Epithelial cell of proximal tubule (primary cell): Measurements from ENCODE around the gene ARHGAP19. TPM values are rescaled to one million over a fixed set of nuclear protein-coding genes. Genes with fewer than 3 reads are reported as not detected.

ENCODE experiments used
- DNase-seq: peaks from one replicate; pipeline ENCODE4 v3.0.0-alpha.2; 2011; ENCODE audit warnings: low read depth
- H3K4me3 ChIP-seq: 2 replicates; pipeline ENCODE4 v1.5.1; 2011; ENCODE audit warnings: low read depth, mild to moderate bottlenecking, low read length
- total RNA-seq: library from RNA; depleted of rRNA; stranded (reverse); fragments of >200 nt; gene quantifications from 2 replicates; pipeline ENCODE4 v1.2.3, GENCODE V29; 2015
- TF ChIP-seq, protein P1 (sequence below): conservative IDR thresholded peaks from 2 replicates; pipeline ENCODE4 v1.5.1; 2012; ENCODE audit warnings: low read depth, mild to moderate bottlenecking, low read length

Gene ARHGAP19
- total RNA-seq, 1 donor from 2014 or later, result 8.8 TPM

GRCh38 chr10:97250952-97251351 is 41.5 kb downstream of the ARHGAP19 start:
- no peak overlapping the region for H3K4me3 ChIP-seq
- TF ChIP-seq, protein P1, sequence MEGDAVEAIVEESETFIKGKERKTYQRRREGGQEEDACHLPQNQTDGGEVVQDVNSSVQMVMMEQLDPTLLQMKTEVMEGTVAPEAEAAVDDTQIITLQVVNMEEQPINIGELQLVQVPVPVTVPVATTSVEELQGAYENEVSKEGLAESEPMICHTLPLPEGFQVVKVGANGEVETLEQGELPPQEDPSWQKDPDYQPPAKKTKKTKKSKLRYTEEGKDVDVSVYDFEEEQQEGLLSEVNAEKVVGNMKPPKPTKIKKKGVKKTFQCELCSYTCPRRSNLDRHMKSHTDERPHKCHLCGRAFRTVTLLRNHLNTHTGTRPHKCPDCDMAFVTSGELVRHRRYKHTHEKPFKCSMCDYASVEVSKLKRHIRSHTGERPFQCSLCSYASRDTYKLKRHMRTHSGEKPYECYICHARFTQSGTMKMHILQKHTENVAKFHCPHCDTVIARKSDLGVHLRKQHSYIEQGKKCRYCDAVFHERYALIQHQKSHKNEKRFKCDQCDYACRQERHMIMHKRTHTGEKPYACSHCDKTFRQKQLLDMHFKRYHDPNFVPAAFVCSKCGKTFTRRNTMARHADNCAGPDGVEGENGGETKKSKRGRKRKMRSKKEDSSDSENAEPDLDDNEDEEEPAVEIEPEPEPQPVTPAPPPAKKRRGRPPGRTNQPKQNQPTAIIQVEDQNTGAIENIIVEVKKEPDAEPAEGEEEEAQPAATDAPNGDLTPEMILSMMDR, result no peak
- no peak for DNase-seq

- no peak for DNase-seq
- TF ChIP-seq, protein P1, result no peak
- H3K4me3 ChIP-seq, result no peak overlapping the region
These were observed 48.6 kb downstream of the ARHGAP19 start for GRCh38 chr10:97243836-97244235.

- H3K4me3 ChIP-seq, result no peak overlapping the region
- TF ChIP-seq, protein P1, result no peak
- no peak for DNase-seq
These were observed 53.6 kb downstream of the ARHGAP19 start for GRCh38 chr10:97238855-97239254.

DNA sequence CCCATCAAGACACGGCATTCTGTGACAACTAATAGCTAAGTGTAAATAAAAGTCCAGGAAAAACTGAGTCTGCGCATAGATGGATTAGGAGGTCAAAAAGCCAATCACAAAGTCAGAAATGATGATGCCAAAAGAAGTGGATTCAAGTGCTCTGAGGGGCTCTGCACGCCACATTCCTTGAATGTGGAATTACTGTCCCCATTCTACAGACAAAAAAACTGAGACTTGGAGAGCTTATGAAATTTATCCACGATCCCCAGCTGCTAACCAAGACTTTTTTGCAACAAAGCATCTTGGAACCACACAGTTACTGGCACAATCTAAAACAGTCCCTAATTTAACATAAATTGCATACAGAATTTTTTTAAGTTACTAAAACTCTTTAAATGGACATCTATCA is 57.1 kb downstream of the ARHGAP19 start:
- TF ChIP-seq, protein P1, result no peak
- no peak overlapping the region for H3K4me3 ChIP-seq
- no peak for DNase-seq

DNA sequence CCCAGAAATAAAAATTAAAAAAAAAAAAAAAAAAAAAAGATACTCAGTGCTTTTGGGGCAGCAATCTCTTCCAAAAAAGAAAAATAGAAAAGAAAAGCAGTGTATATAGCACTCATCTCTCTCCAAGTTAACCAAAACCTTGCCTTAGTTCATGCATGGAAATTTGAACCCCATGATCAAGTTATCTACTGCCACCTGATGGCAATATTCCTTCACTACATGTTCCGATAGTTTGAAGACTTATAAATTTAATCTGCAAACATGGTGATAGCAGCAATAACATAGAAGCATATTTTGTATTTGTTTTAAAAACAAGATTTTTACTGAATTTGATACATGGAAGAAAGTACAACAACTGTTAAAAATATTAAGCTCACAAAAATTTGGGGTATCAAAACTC is 58.0 kb downstream of the ARHGAP19 start:
- TF ChIP-seq, protein P1, result peak; percentile 67
- no peak overlapping the region for H3K4me3 ChIP-seq
- DNase-seq, result no peak

- TF ChIP-seq, protein P1, result no peak
- H3K4me3 ChIP-seq, result no peak overlapping the region
- DNase-seq, result no peak
These were observed 62.3 kb downstream of the ARHGAP19 start for GRCh38 chr10:97230146-97230545.

- TF ChIP-seq, protein P1, result no peak
- H3K4me3 ChIP-seq, result no peak overlapping the region
- no peak for DNase-seq
These were observed 63.0 kb downstream of the ARHGAP19 start for GRCh38 chr10:97229322-97230015.
